HL-60 (cell line): ENCODE results near the gene SMAD5.

Source experiments
- CTCF ChIP-seq: IDR thresholded peaks from one replicate; pipeline ENCODE4 v1.5.1; 2011; ENCODE audit warnings: low read length, control low read depth, inconsistent platforms; ENCODE audit not compliant: insufficient read depth
- GABPA ChIP-seq: IDR thresholded peaks from 2 replicates; pipeline ENCODE4 v1.6.1; 2012; ENCODE audit warnings: low read depth
- POLR2AphosphoS5 ChIP-seq: IDR thresholded peaks from 2 replicates; pipeline ENCODE4 v1.6.1; 2012; ENCODE audit warnings: low read depth
- TF ChIP-seq, protein P1 (sequence below): IDR thresholded peaks from 2 replicates; pipeline ENCODE4 v1.6.1; 2012; ENCODE audit warnings: low read depth; ENCODE audit not compliant: insufficient replicate concordance

DNA sequence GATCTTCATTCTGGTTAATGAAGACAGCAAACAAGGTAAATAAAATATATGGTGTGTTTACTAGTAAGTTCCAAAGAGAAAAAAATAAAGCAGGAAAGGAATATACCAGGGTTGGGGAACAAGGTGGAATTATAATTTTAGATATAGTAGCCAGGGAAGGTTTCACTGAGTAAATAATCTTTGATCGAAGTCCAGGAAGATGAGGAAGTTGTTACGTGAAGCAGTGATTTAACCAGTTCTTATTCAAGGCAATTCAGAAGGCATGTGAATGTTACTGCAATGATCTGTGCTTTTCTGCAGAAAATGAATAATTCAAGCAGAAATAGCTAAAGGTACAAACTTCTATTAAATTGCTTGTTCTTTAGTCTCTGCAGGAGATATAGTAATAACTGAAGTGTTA lies 54.2 kb downstream of the SMAD5 start:
- no peak for TF ChIP-seq CTCF
- TF ChIP-seq GABPA = no peak
- TF ChIP-seq, protein P1, sequence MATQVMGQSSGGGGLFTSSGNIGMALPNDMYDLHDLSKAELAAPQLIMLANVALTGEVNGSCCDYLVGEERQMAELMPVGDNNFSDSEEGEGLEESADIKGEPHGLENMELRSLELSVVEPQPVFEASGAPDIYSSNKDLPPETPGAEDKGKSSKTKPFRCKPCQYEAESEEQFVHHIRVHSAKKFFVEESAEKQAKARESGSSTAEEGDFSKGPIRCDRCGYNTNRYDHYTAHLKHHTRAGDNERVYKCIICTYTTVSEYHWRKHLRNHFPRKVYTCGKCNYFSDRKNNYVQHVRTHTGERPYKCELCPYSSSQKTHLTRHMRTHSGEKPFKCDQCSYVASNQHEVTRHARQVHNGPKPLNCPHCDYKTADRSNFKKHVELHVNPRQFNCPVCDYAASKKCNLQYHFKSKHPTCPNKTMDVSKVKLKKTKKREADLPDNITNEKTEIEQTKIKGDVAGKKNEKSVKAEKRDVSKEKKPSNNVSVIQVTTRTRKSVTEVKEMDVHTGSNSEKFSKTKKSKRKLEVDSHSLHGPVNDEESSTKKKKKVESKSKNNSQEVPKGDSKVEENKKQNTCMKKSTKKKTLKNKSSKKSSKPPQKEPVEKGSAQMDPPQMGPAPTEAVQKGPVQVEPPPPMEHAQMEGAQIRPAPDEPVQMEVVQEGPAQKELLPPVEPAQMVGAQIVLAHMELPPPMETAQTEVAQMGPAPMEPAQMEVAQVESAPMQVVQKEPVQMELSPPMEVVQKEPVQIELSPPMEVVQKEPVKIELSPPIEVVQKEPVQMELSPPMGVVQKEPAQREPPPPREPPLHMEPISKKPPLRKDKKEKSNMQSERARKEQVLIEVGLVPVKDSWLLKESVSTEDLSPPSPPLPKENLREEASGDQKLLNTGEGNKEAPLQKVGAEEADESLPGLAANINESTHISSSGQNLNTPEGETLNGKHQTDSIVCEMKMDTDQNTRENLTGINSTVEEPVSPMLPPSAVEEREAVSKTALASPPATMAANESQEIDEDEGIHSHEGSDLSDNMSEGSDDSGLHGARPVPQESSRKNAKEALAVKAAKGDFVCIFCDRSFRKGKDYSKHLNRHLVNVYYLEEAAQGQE = no peak
- no peak for TF ChIP-seq POLR2AphosphoS5
